ENCODE measurements around the gene SMOC2.

SMOC2 gene

DNA sequence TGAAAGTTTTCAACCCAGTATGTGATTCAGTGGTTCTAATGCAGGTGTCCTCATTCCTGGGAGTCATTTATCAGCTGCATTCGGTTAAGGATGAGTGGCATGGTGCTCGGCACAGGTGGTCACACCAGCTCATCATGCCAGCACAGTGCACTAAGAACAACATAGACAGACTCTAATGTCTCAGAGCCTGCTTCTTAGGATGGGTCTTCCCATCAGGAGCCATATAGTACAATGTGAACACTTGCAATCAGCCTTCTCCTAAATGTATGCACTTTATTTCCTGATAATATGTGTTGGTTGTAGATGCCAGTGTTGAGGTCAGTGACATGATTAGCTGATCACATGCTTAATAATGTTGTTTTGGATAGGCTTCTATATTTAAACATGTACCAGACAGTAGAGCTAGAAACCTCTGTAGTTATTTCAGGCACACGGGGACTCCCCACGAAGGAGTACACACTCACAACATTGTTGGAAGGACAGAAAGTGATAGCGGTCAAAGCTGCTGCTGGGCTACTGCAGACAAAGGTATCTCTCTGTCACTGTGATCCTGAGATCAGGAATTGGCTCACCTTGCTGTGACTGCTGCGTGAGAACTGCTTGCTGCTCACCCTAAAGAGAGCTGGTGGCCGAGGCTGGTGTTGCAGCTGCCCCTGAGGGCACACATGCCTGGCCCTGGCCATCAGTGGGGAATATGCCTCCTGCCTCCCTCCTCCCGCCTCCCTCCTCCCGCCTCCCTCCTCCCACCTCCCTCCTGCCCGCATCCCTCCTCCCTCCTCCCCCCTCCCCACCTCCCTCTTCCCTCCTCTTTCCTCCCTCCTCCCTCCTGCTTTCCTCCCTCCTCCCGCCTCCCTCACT, 195.4 kb downstream of the SMOC2 start:
- no peak for DNase-seq

DNA sequence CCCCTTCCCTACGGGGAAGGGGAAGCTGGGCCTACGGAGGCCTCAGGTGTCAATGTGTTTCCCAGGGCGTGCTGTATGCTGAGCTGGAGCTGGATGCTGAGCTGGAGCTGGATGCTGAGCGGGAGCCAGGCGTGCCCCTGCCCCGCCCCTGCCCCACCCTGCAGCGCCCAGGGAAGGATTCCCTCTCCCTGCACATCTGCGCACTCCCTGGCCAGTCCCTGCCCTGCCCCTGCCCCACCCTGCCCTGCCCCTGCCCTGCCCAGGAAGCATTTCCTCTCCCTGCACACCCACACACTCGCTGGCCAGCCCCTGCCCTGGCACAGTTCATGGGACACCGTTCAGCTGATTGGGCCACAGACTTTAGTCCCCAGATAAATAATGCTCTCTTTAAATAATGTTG, 196.8 kb downstream of the SMOC2 start:
- DNase-seq: no peak

DNA sequence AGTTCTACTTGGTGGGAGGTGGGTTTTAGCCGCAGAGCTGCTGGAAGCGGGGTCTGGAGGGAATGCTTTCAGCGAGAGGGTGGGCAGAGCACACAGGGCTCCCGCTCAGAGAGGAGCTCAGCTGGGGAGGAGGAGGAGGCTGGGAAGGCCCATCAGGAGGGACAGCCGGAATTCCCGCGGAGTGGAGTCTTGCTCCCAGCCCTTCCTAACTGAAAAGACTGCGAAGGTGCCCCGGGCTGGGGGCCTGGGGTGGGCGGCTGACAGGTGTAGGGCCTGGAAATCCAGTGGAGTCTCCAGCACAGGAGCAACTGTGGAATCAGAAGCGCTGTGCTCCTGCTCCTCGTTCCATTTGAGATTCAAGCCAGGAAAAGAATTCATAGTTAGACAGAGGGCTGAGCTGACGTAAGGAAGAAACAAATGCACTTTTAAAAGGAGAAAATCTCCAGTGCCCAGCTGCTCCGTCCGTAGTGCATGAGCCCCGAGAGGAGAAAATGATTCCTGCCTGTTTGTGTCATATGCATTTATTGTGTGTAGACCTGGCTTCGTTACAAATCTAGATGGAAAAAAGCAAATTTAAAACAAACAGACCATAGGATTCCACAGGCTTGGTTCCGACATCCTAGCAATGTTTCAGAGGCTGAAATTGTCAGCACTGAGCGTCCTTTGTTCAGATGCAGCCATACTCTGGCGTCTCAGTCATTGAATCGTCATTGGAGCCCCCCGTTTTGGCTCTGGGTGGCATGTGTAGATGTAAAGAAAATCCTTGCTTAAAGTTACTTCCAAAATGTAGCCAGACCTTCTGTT, 197.7 kb downstream of the SMOC2 start:
- no peak for DNase-seq

DNA sequence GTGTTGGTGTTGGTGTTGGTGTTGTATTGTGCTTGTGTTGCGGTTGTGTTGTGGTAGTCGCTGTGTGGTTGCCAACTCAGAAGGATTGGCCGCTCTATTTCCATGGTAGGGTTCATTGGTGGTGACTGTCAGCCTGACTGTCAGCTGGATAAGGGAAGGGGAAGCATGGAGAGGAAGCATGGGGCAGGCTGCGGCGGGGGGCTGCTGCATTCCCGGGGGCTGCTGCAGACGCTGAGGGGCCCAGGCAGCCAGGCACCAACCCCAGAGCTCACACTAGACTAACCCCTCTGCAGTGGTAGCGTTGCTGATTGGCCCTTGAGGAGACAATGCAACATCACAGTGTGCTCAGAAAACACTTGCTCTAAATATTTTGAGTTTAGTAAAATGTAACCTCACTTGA, 199.2 kb downstream of the SMOC2 start:
- DNase-seq: no peak

DNA sequence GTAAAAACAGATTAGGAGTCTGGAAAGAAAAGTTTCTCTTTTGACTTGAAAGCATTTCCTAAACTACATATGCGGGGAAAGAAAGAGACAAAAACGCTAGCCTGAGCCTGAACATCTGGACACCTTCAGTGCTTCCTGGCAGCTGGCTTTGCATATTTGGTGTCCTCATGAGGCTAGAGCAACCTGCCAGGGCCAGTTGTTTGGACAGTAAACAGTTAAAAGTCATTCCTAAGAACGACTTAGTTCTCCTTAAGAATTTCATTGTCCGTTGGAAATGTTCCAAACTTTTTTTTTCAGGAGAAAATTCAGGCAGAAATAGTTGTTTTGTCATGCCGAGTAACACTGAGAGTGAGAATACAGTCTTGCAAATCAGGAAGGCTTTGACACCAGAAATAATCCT, 199.8 kb downstream of the SMOC2 start:
- no peak for DNase-seq

DNA sequence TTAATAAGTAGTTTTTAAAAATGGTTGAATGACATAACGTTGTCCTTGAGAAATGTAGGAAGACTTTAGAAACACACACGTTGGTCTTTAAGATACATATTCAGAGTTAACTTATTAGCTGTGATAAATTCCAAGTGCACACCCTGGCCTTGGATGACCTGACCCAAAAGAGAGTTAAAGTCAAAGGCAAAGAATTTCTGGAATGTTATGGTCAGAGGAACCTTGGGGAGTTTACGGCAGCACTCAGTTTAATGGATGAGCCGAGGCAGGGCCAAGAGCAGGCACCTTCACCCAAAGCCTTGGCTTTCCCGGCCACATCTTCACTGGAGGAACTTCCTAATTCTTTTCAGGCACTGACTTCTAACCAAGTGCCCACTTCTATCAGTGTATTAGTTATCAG, 200.5 kb downstream of the SMOC2 start:
- no peak for DNase-seq

DNA sequence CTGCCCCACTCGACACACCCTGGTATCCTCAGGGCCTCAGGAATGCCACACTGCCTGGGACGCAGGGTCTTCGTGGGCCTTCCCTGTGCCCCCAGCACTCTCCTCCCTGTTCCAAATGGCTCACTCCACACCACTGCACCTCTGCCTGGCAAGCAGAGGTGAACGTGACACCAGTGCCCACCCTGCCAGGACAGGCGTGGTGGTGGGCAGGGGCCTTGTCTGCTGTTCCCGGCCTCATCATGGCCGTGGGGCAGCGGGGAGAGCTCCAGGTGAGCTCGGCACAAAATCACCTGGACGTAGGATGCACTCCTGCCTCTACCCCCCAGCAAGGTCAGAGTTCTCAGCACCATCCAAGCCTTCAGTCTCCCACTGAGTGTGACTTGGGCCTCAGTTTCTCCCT, 202.4 kb downstream of the SMOC2 start:
- no peak for DNase-seq

DNA sequence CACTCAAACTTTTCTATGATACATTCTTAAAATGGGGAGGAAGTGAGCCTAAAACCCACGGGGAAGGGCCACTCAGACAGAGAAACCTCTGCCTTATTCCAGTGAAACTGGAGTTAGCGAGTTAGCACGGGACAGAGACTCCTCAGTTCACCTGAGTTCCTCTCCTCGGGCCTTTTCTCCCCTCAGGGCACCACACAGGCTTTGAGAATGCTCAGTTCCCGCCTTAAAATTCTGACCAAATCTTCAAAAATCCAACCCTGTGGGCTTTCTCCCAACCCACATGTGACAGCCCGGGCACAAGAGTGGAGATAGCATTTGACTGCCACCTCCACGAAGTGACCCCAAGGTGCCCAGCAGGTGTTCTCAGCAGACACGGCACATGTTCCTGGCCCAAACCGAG, 204.3 kb downstream of the SMOC2 start:
- DNase-seq: no peak

DNA sequence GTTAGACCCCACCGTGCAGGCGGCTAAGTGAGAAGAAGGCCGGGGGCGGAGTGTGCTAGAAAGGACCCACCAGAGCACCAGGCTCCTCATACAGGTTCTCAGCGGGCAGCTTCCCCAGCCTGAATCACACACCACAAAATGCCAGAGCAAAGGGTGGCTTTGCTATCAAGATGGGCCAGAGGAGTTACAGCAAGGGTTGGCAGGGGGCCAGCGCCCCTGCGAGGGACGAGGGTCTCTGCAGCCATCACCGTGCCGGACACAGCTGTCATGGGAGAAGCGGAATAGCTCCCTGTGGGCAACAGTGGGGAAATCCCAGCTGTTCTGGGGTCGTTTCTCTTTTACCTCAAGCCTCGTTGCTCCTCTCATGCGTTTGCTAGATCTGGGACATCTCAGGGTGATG, 206.3 kb downstream of the SMOC2 start:
- no peak for DNase-seq

DNA sequence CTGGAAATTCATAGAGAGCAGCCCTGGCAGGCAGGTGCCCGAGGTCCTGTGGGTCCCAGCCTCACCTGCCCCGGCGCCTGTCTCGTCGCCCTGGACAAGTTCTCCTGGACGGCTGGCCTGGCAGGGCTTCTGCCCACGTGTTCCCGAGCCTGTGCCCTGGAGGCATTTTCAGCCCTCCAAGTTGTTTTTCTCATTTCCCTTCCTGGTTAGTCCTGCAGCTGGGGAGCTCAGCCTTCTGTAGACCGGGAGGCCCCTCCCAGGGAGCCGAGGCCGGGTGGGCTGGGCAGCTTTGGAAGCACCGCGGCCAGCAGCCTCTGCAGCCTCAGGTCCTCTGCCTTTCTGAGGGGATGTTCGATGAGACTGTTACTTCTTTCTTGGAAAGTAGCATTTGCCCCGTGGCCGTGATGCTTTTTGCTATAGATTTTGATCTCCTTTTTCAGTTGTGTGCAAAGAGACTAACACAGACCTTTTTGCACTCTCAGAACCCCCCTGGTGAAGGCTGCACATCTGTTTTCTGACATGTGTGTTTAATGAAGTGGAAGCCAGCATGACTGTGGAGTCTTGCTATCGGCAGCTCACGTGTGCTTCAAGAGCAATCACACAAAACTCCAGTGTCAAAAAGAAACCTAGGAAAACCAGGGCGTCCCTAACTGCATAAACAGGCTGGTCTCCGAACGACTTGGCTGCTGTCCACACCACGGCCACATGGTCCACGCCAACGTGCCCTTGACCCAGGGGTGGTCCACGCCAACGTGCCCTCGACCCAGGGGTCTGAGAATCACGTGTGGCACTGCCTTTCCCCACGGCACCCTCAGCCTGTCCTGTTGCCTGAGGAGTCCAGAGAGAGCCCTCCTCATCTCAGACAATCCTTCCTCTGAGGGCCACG, 207.5 kb downstream of the SMOC2 start:
- no peak for DNase-seq

DNA sequence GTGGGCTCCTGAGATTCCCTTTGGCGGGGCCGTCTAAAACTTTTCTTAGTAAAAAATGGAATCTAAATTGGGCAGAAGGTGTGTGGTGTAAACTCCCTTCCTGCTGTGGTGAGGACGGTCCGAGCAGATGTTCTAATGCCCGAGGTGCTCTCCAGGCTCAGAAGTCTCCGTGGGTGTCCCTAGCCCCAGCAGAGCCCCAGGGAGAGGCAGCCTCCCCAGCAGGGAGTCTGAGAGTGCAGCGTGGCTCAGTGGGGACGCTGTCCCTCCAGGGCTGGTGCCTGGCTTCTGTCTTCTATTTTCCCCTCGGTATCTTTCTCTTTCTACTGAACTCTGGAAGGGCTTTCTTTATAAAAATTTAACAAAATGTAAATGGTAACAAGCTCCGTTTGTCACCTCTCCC, 208.2 kb downstream of the SMOC2 start:
- no peak for DNase-seq

DNA sequence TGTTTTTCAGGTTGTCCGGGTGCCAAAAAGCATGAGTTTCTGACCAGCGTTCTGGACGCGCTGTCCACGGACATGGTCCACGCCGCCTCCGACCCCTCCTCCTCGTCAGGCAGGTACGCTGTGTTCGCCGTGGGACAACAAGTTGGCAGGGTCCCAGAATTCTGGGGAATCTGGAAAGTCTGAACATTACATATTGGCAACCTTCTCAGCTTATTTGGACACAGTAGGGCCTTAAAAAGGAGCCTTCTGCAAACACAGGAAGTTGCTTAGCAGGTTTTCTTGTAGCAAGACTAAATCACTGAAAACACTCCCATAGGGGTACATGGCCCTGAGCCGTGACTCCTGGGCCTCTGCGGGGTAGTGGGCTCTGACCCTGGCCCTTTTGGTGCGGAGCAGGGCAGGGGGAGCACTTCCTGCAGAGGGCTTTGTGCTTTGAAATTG, 209.7 kb downstream of the SMOC2 start:
- DNase-seq: no peak

DNA sequence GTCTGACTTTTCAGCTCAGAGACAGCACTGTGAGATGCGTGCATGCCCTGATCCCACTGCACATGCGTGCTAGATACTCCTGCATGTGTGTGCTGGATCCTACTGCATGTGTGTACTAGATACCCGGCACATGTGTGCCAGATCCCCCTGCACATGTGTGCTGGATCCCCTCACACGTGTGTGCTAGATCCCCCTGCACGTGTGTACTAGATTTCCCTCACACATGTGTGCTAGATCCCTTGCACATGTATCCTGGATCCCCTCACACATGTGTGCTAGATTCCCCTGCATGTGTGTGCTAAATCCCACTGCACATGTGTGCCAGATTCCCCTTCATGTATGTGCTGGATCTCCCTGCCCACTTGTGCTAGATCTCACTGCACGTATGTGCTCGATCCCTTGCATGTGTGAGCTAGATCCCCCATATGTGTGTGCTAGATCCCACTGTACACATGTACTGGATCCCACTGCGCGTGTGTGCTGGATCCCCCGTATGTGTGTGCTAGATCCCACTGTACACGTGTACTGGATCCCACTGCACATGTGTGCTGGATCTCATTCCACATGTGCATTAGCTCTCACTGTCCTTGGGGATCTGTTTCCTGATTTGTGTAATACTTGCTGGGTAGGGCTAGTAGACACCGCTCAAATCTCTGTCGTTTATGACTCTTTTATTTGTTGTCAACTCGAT, 214.6 kb downstream of the SMOC2 start:
- no peak for DNase-seq

DNA sequence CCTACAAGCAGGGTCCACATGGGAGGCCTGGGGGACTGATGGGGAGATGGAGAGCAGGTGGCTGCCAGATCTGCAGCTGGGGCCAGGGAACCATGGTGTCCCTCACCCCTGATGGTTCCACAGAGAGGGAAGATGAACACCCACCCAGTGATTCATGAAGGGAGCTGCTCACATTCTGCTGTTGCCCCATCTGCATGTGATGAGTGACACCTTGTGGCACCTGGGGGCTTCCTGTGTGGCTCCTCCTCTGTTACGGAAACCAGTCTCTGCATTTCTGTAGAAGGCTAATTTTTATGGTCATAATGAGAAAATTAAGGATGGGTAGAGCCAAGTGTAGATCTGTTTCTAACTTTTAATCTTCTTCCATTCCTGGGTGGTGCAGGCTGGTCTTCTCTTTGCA, 217.1 kb downstream of the SMOC2 start:
- no peak for DNase-seq

DNA sequence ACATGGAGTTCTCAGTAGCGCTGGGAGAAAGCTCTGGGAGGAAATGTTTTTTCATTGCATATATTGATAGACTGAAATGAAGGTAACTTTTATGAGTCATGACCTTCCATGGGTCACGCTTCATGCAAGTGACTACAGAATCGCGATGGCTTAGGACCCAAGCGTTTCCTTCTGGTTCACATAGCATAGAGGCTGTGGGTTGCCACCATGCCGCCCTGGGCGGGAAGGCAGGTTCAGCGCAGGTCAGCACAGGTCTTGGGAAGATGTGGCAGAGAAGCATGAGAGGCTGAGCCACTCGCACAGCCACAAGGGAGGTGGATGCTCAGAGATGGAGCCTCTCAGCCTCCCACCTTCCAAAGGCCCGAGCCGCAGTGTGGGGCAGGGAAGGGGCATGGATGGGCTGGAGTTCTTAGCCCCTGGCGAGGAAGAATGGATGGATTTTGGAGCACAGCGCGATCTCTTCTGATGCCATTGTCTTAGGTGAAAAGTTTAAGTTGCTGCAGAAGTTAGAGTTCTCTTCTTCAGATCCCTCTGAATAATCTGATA, 219.5 kb downstream of the SMOC2 start:
- no peak for DNase-seq

DNA sequence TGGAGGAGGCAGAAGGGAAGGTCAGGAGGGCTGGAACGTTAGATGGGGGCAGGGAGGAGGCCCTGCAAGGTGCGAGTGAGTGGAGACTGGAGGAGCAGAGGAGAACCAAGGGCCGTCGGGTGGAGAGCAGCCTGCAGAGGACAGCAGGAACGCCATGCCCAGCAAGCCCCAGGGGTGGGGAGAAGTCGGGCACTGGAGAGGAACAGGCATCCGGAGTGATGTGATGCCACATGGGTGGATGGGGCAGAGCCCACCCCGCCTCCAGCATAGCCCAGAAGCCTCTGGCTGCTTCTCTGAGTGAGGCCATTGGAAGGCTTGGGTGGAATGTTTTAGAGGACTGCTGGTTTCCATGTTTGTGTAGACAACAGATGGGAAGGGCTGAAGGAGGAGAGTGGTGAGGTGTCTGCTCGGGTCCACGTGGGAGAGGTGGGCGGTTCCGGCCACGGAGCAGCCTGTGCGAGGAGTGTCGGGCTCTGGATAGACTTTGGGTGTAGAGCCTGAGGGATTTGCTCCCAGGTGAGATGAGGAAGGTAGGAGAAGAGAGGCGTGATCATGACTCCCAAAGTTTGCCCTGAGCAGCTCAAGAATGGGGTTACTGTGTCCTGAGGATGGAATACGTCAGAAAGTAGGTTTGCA, 221.4 kb downstream of the SMOC2 start:
- no peak for DNase-seq

DNA sequence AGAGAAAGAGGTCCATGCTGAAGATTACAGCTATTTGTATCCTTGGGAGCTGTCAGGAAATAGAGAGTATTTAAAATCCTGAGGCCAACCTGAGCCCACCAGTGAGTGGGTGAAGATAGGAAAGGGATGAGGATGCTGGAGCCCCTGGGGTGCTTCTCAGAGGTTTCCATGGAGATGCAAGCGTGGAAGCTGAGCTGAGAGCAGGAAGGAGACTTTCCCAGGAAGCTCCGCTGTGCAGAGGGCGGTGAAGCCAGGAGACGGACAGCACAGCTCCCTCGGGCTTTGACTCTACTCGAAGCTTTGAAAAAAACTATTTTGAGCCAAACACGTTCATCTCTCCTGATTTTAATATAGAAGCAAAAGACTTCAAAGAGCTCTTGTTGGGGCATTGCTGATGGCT, 222.1 kb downstream of the SMOC2 start:
- DNase-seq: no peak

DNA sequence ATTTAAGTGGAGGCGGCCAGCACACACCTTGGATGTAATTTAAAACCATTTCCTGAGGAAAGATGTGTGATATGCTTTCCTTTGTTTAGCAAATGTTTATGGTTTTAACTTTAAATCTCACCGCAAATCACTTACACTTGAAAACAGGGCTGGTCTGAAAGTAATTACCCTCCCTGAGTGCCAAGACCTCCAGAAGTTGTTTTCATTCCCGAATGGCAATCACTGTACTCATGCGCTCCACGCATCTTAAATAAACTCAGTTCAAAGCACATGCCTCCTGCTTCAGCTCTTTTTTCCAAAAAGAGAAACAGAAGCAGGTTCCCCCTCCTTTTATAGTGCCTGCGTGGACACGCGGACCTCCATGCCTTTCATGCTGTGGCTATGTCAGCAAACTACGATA, 224.0 kb downstream of the SMOC2 start:
- no peak for DNase-seq

DNA sequence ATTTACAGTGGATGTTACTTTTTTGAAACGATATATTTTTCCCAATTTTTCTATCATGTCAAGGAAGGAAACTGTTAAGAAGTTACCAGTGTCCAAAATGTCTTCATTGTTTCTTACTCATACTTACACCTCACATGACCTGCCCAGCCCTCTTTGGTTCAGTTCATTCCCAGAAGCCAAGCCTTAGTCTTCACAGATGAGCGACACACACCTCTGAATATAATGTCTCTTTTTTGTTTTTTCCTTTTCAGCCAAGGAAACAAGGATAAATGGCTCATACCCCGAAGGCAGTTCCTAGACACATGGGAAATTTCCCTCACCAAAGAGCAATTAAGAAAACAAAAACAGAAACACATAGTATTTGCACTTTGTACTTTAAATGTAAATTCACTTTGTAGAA, 225.2 kb downstream of the SMOC2 start:
- DNase-seq: no peak

DNA sequence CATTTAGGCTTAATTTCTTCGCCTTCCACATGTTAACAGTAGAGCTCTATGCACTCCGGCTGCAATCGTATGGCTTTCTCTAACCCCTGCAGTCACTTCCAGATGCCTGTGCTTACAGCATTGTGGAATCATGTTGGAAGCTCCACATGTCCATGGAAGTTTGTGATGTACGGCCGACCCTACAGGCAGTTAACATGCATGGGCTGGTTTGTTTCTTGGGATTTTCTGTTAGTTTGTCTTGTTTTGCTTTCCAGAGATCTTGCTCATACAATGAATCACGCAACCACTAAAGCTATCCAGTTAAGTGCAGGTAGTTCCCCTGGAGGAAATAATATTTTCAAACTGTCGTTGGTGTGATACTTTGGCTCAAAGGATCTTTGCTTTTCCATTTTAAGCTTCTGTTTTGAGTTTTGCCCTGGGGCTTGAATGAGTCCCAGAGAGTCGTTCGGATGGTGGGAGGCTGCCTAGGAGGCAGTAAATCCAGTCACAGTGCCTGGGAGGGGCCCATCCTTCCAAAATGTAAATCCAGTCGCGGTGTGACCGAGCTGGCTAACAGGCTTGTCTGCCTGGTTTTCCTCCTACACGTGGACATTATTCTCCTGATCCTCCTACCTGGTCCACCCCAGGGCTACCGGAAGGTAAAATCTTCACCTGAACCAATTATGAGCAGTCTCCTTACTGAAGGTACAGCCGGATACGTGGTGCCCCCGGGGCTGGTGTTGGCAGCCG, 225.9 kb downstream of the SMOC2 start:
- no peak for DNase-seq

DNA sequence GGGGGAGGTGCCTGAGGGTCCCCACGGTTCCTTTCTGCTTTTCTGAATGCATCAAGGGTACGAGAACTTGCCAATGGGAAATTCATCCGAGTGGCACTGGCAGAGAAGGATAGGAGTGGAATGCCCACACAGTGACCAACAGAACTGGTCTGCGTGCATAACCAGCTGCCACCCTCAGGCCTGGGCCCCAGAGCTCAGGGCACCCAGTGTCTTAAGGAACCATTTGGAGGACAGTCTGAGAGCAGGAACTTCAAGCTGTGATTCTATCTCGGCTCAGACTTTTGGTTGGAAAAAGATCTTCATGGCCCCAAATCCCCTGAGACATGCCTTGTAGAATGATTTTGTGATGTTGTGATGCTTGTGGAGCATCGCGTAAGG, 226.4 kb downstream of the SMOC2 start:
- DNase-seq: no peak

Measured in stimulated activated CD4-positive, alpha-beta T cell treated with anti-CD3 and anti-CD28 coated beads, Interleukin-1b, Interleukin-23, amount 100 ng/mL, for 48 hours (primary cell).